Measurements from ENCODE around the gene SCN9A.

SCN9A gene

GRCh38 chr2:166173263-166173662, 202.5 kb downstream of the SCN9A start:
- no peak for DNase-seq (ENCODE audit: low spot score)

DNA sequence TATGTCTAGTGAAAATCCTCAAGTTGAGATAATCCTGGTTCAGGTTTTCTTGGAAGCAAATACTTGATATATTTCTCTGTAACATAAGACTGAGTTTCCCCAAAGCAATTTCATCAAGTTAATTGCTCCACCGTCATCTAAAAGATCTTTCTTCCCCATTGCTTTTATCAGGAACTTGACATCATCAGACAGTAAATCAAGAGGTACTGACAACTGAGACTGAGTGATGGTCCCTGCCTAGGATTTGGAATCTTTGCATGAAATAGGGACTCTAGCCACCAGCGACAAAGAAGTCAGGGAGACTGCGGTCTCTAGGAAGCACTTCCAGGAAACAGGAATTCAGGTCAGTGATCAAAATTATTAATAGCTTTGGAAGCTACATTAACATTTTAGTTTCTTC, 204.5 kb downstream of the SCN9A start:
- no peak for DNase-seq (ENCODE audit: low spot score)

DNA sequence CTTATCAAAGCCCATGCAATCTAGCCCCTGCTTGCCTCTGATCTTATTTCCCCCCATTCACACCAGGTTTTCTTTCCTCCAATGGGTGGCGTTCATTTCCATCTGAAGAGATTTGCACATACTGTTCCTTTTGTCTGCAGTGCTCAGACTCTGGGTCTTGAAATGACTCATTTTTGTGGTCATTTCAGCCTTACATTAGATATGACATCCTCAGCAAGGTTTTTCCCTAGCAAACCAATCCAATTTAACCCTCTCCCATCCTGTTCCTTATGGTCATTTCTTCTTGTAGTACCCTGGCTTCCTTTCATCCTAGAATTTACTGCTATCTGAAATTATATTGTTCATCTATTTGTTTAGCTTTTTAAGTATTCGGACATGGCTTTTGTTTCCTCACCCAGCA, 205.4 kb downstream of the SCN9A start:
- no peak for DNase-seq (ENCODE audit: low spot score)

- no peak for DNase-seq (ENCODE audit: low spot score)
These were observed 208.3 kb downstream of the SCN9A start for GRCh38 chr2:166167449-166167848.

DNA sequence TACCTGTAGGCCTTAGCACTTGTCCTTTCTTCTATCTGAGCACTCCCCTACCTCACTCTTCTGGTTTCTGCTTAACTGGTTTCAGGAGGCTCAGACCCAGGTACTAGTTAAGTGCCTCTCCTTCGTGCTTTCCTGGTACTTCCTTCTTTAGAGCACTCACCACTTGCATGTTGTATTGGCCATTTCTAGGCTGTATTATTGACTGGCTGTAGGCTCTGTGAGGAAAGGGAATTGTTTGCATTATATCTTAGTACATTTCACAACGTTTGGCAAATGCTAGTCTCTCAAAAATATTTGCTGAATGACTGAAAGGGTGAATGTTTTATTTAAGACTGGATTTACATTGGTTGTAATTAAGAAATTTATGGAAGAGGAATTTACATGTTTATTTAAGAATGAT, 212.0 kb downstream of the SCN9A start:
- no peak for DNase-seq (ENCODE audit: low spot score)

DNA sequence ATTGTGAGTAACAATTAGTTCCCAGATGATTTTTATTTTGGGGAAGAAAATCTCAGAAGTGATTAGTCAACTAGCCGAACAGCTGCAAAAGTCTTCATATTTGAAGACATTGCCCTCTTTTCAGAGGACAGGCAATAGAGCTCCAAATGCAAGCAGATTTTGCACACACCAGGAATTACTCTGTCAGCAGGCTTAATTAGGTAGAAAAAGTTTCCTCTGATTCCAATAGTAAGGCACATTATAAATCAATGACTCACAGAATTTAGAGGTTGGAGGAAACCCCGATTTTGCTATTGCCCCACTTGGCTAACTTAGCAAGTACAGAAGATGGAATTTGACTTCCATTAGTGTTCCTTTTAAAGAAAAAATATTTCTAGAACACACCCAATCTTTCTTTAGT, 217.2 kb downstream of the SCN9A start:
- DNase-seq (ENCODE audit: low spot score) = no peak

GRCh38 chr2:166157578-166157977, 218.2 kb downstream of the SCN9A start:
- DNase-seq (ENCODE audit: low spot score) = no peak

GRCh38 chr2:166156985-166157490, 218.7 kb downstream of the SCN9A start:
- no peak for DNase-seq (ENCODE audit: low spot score)

DNA sequence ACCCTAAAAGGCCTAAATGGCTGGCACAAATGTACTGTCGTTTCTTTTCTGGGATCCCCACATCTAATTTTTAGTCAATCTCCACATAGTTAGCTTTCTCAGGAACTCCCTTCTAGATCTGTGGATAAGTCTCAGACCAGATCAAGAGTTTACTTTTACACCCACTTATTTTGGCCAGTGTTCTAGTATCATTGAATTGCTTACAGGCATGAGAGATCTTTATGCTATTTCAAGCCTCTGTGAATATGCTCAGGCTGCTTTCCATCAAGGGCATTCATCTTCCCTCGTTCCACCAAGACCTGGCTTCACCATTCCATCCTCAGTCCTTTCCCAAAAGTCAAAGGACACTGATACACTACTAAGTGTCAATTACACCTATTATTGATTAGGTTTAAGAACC, 220.2 kb downstream of the SCN9A start:
- no peak for DNase-seq (ENCODE audit: low spot score)

GRCh38 chr2:166154685-166155338, 220.9 kb downstream of the SCN9A start:
- DNase-seq (ENCODE audit: low spot score) = no peak

- no peak for DNase-seq (ENCODE audit: low spot score)
These were observed 223.7 kb downstream of the SCN9A start for GRCh38 chr2:166152064-166152463.

- no peak for DNase-seq (ENCODE audit: low spot score)
These were observed 227.0 kb downstream of the SCN9A start for GRCh38 chr2:166148500-166149400.

DNA sequence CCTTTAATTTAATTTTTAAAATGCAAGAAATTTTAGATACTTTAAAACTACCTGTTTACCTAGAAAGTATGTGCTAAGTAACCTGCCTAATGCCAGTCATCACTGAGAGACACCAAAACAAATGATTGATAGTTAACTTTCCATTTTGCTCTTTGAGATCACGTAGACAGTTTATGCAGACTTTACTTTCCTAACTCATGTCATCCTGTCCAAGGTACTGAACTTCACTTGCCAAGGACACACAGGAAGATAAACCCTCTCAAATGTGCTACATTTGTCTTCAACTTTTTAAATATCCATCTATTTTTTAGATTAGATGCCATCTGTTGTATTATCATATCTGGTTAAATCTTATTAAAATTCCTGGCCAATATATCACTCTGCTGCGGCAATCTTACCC, 227.9 kb downstream of the SCN9A start:
- no peak for DNase-seq (ENCODE audit: low spot score)
